Measurements from ENCODE around the gene SETBP1. TPM values are rescaled to one million over a fixed set of nuclear protein-coding genes. Genes with fewer than 3 reads are reported as not detected.

SETBP1 gene
- polyA plus RNA-seq, 1 experiment, result 0.71 TPM

- peaks cover 3% of the 10 kb centered on the region for H3K27me3 ChIP-seq (ENCODE audit: control insufficient read depth, insufficient read depth, low read length)
- H3K9me3 ChIP-seq (ENCODE audit: control insufficient read depth, insufficient read depth, low read length), result no peaks in the 10 kb centered on the region
- no peak for DNase-seq (ENCODE audit: low read depth, low spot score)
- H3K4me3 ChIP-seq (ENCODE audit: low read depth, low read length), result no peak overlapping the region
- H3K27ac ChIP-seq (ENCODE audit: low read depth, low read length), result no peak overlapping the region
- TF ChIP-seq, protein P1, sequence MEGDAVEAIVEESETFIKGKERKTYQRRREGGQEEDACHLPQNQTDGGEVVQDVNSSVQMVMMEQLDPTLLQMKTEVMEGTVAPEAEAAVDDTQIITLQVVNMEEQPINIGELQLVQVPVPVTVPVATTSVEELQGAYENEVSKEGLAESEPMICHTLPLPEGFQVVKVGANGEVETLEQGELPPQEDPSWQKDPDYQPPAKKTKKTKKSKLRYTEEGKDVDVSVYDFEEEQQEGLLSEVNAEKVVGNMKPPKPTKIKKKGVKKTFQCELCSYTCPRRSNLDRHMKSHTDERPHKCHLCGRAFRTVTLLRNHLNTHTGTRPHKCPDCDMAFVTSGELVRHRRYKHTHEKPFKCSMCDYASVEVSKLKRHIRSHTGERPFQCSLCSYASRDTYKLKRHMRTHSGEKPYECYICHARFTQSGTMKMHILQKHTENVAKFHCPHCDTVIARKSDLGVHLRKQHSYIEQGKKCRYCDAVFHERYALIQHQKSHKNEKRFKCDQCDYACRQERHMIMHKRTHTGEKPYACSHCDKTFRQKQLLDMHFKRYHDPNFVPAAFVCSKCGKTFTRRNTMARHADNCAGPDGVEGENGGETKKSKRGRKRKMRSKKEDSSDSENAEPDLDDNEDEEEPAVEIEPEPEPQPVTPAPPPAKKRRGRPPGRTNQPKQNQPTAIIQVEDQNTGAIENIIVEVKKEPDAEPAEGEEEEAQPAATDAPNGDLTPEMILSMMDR (IDR thresholded peaks at IDR 0.05; ENCODE audit: low read depth, low read length), result no peak
- ChIA-PET CTCF (no interaction called here), POLR2A (no interaction called here)
These were observed 293.5 kb downstream of the SETBP1 start for GRCh38 chr18:44974174-44974573.

DNA sequence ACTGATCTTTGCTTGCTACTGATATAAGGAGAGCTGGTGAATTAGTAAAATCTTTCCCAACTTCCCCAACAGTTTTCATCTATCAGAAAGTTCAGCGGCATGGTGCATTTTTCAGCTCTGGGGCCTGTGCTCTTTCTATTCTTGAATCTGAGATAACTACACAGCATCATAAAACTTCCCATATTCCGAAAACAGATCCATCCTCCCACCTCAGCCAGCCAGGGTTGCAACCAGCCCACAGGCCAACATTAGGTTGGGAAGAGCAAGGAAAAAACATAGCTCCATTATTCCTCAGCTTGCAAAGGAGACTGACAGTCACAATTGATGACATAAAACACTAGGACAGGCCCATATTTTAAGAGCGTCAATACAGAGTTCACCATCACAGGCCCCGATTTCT lies 297.2 kb downstream of the SETBP1 start:
- TF ChIP-seq, protein P1 (IDR thresholded peaks at IDR 0.05; ENCODE audit: low read depth, low read length), result no peak

GRCh38 chr18:44979748-44980147 lies 299.1 kb downstream of the SETBP1 start:
- Histone ChIP-seq H3K4me3 (ENCODE audit: low read depth, low read length) (no peak overlapping the region), H3K27ac (ENCODE audit: low read depth, low read length) (no peak overlapping the region), H3K9me3 (ENCODE audit: control insufficient read depth, insufficient read depth, low read length) (no peaks in the 10 kb centered on the region), H3K27me3 (ENCODE audit: control insufficient read depth, insufficient read depth, low read length) (peaks cover 3% of the 10 kb centered on the region)
- DNase-seq (ENCODE audit: low read depth, low spot score), result no peak
- CTCF ChIA-PET, result no interaction called here
- POLR2A ChIA-PET, result no interaction called here
- TF ChIP-seq, protein P1 (IDR thresholded peaks at IDR 0.05; ENCODE audit: low read depth, low read length), result no peak

More for the DNA sequence above, 297.2 kb downstream of the SETBP1 start:
- ChIA-PET POLR2A (no interaction called here), CTCF (no interaction called here)
- Histone ChIP-seq H3K4me3 (ENCODE audit: low read depth, low read length) (no peak overlapping the region), H3K27me3 (ENCODE audit: control insufficient read depth, insufficient read depth, low read length) (peaks cover 3% of the 10 kb centered on the region), H3K9me3 (ENCODE audit: control insufficient read depth, insufficient read depth, low read length) (no peaks in the 10 kb centered on the region), H3K27ac (ENCODE audit: low read depth, low read length) (no peak overlapping the region)
- DNase-seq (ENCODE audit: low read depth, low spot score), result no peak

GRCh38 chr18:44981121-44981520 lies 300.4 kb downstream of the SETBP1 start:
- Histone ChIP-seq H3K27ac (ENCODE audit: low read depth, low read length) (no peak overlapping the region), H3K27me3 (ENCODE audit: control insufficient read depth, insufficient read depth, low read length) (peaks cover 2% of the 10 kb centered on the region), H3K4me3 (ENCODE audit: low read depth, low read length) (no peak overlapping the region), H3K9me3 (ENCODE audit: control insufficient read depth, insufficient read depth, low read length) (no peaks in the 10 kb centered on the region)
- POLR2A ChIA-PET, result interaction anchor here (0.6 kb wide), 1 partner anchor 153 kb away, joined by 3 read pairs; no protein-coding TSS in a partner anchor
- TF ChIP-seq, protein P1 (IDR thresholded peaks at IDR 0.05; ENCODE audit: low read depth, low read length), result no peak
- CTCF ChIA-PET, result no interaction called here
- no peak for DNase-seq (ENCODE audit: low read depth, low spot score)

GRCh38 chr18:44986933-44987332 lies 306.2 kb downstream of the SETBP1 start:
- H3K9me3 ChIP-seq (ENCODE audit: control insufficient read depth, insufficient read depth, low read length), result peaks cover 4% of the 10 kb centered on the region; the same call in 1 of the 2 replicates
- no peaks in the 10 kb centered on the region for H3K27me3 ChIP-seq (ENCODE audit: control insufficient read depth, insufficient read depth, low read length)
- no peak overlapping the region for H3K4me3 ChIP-seq (ENCODE audit: low read depth, low read length)
- ChIA-PET POLR2A (no interaction called here), CTCF (no interaction called here)
- TF ChIP-seq, protein P1 (IDR thresholded peaks at IDR 0.05; ENCODE audit: low read depth, low read length), result no peak
- no peak for DNase-seq (ENCODE audit: low read depth, low spot score)
- H3K27ac ChIP-seq (ENCODE audit: low read depth, low read length), result no peak overlapping the region

Data from AG04450 (cell line).